ENCODE results near the gene RBFA. TPM values are rescaled to one million over a fixed set of nuclear protein-coding genes. Genes with fewer than 3 reads are reported as not detected.

The RBFA gene
- total and polyA plus RNA-seq, 2 of the 13 experiments (the other 11 are each of a cell fraction or from before 2014, with no cell fraction given), result 29.7 to 42.4 TPM

GRCh38 chr18:79988451-79989194, 45.6 kb upstream of the RBFA start, which contains the start of gene TXNL4A (continued):
- no peak for TF ChIP-seq PAXIP1 (CRISPR knock-in tag; conservative IDR thresholded peaks at IDR 0.05)
- TF ChIP-seq, protein P1, sequence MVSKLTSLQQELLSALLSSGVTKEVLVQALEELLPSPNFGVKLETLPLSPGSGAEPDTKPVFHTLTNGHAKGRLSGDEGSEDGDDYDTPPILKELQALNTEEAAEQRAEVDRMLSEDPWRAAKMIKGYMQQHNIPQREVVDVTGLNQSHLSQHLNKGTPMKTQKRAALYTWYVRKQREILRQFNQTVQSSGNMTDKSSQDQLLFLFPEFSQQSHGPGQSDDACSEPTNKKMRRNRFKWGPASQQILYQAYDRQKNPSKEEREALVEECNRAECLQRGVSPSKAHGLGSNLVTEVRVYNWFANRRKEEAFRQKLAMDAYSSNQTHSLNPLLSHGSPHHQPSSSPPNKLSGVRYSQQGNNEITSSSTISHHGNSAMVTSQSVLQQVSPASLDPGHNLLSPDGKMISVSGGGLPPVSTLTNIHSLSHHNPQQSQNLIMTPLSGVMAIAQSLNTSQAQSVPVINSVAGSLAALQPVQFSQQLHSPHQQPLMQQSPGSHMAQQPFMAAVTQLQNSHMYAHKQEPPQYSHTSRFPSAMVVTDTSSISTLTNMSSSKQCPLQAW (CRISPR knock-in tag; IDR thresholded peaks at IDR 0.05), result no peak; the same call in 1 of the 2 replicates
- peak; percentile 63; the same call in 1 of the 2 replicates for TF ChIP-seq ZBTB25 (CRISPR knock-in tag; IDR thresholded peaks at IDR 0.05)
- TF ChIP-seq RAD51 (IDR thresholded peaks at IDR 0.05; ENCODE audit: borderline replicate concordance), result no peak
- no peak for TF ChIP-seq TSC22D2 (CRISPR knock-in tag; IDR thresholded peaks at IDR 0.05; ENCODE audit: borderline replicate concordance)
- peak; percentile 55; the same call in 1 of the 2 replicates for TF ChIP-seq ZBTB20 (CRISPR knock-in tag; IDR thresholded peaks at IDR 0.05; ENCODE audit: borderline replicate concordance, low read depth)
- peak; percentile 73; the same call in 1 of the 2 replicates for TF ChIP-seq ZMYM4 (CRISPR knock-in tag; IDR thresholded peaks at IDR 0.05)
- TF ChIP-seq TBX3 (IDR thresholded peaks at IDR 0.05; ENCODE audit: borderline replicate concordance), result no peak
- TF ChIP-seq FOSL2 (CRISPR knock-in tag; IDR thresholded peaks at IDR 0.05), result peak; percentile 28; the same call in 1 of the 2 replicates
- TF ChIP-seq ZNF558 (CRISPR knock-in tag; IDR thresholded peaks at IDR 0.05; ENCODE audit: borderline replicate concordance), result 0 out of 2 replicates have a peak, but pooled peaks have one; percentile 33
- TF ChIP-seq PHF21A (CRISPR knock-in tag; IDR thresholded peaks at IDR 0.05), result no peak
- peak; percentile 71; the same call in 1 of the 2 replicates for TF ChIP-seq BATF2 (CRISPR knock-in tag; IDR thresholded peaks at IDR 0.05)
- TF ChIP-seq ZNF510 (CRISPR knock-in tag; IDR thresholded peaks at IDR 0.05; ENCODE audit: low read depth), result 0 out of 2 replicates have a peak, but pooled peaks have one; percentile 68
- TF ChIP-seq ISL2 (CRISPR knock-in tag; IDR thresholded peaks at IDR 0.05), result peak; percentile 52; the same call in 1 of the 2 replicates
- no peak for TF ChIP-seq ZNF24 (IDR thresholded peaks at IDR 0.05)
- peak; percentile 35; the same call in 1 of the 2 replicates for TF ChIP-seq TOE1 (CRISPR knock-in tag; IDR thresholded peaks at IDR 0.05)
- TF ChIP-seq RBM22 (optimal IDR thresholded peaks at IDR 0.05; ENCODE audit: low read length), result no peak
- TF ChIP-seq ZNF180 (CRISPR knock-in tag; IDR thresholded peaks at IDR 0.05; ENCODE audit: borderline replicate concordance, low read depth), result no peak
- TF ChIP-seq CREM (IDR thresholded peaks at IDR 0.05), result peak; percentile 37; the same call in 1 of the 2 replicates
- TF ChIP-seq CREM (CRISPR knock-in tag; IDR thresholded peaks at IDR 0.05), result no peak
- TF ChIP-seq SATB2 (CRISPR knock-in tag; IDR thresholded peaks at IDR 0.05), result no peak; the same call in 1 of the 2 replicates
- peak; percentile 95 for TF ChIP-seq HDAC1 (CRISPR knock-in tag; IDR thresholded peaks at IDR 0.05)
- TF ChIP-seq ZNF124 (CRISPR knock-in tag; IDR thresholded peaks at IDR 0.05), result 0 out of 2 replicates have a peak, but pooled peaks have one; percentile 11

All from HepG2 (cell line).